Dermis blood vessel endothelial cell (primary cell): ENCODE results near the gene BANF2. TPM values are rescaled to one million over a fixed set of nuclear protein-coding genes. Genes with fewer than 3 reads are reported as not detected.
A peak's percentile ranks its signal among the peaks of the same experiment; 100 is the strongest.
"Not testable (repeated sequence)": the region's sequence is repeated elsewhere in the genome, so short reads cannot be mapped to it uniquely, and the experiment has no call there.

Experiments used
- DNase-seq: peaks from one replicate; pipeline ENCODE4 v3.0.0; 2010
- total RNA-seq: library from RNA; depleted of rRNA; stranded (reverse); fragments of >200 nt; gene quantifications from 2 replicates; pipeline ENCODE4 v1.2.3, GENCODE V29; 2014

Gene BANF2
- total RNA-seq, 1 donor from 2014 or later, result not detected

DNA sequence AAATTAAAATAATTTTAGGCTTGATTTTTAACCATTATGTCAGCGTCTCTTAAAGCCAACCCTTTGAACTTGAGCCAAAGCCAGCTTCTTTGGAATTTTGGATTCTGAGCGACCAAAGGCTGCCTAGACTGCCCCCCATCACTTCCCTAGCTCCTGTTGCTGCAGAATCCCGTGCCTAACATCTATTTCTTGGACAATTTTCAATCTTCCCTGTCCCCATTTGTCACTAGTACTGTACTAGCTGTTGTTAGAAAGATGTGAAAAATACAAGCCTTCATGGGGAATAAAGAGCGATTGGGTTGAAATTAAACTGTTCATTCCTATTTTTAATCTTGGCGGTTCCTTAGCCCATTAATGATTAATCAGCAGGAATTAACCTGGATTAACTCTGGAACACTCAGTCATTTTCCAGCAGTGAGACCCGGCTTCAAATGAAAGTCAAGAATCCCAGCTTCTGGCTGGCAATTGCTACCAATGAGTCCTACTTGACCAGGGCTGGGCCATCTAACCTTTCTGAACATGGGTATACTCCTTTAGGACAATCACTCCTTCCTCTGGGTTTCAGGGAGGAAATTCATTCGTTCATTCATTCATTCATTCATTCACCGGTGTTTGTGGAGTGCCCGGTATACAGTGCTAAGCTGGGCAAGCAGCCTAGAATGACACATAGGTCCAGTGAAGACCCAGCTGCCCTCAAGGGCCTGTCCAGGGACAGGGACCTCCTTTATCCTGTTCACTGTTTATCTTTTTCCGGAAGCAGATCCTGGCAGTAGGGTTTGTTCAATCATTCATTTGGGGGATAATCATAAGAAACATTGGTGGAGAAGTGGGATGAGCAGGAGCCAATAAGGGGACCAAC is 16.3 kb upstream of the BANF2 start:
- DNase-seq, result no peak

GRCh38 chr20:17684077-17684888 is 15.5 kb upstream of the BANF2 start:
- no peak for DNase-seq

DNA sequence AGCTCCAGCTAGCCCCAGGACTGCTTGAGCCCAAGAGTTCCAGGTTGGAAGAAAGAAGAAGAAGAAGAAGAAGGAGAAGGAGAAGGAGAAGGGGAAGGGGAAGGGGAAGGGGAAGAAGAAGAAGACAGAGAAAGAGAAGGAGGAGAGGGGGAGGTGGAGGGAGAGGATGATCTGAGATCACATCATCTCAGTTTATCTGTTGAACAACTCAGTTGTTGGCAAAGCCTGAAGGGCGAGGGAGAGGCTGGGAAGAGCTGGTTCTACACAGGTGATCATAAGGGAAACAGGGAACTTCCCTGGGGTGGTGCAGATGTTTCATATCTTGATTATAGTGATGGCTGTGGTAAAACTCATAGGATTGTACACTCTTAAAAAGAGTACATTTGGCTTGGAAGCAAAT is 14.6 kb upstream of the BANF2 start:
- no peak for DNase-seq

DNA sequence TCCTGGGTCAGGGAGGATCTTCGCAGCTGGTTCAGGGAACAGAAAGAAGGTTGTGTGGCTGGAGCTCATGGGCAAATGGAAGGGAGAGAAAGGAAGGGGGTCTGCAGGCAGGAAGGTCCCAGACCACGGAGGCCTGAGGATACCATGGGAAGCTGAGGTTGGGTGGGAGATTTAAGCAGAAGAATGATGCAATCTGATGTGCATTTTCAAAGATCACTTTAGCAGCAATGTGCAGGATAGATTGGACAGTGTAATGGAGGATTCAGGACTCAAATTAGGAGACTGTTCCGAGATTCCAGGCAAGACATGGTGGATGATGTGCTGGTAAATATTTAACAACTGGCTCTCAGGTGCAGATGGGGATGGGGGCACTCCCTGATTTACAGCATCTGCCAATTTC is 12.0 kb upstream of the BANF2 start:
- DNase-seq, result no peak

DNA sequence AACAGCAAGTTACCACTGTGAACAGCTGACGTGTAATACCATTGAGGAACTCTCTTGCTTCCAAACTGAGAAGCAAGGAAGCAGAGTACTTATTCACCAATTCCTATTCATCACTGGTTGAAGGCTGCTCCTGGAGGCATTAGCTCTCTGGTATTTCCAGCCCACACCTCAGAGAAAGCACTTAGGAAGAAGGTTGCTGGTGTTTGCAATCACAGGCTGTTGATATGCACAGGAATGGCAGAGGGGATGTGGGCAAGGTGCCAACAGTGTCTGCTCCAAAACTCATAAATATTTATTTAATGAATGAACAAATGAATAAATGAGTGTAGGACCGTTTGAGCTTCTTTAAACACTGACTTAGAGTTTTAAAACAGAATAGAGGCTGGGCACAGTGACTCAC is 10.8 kb upstream of the BANF2 start:
- DNase-seq, result peak; percentile 37

DNA sequence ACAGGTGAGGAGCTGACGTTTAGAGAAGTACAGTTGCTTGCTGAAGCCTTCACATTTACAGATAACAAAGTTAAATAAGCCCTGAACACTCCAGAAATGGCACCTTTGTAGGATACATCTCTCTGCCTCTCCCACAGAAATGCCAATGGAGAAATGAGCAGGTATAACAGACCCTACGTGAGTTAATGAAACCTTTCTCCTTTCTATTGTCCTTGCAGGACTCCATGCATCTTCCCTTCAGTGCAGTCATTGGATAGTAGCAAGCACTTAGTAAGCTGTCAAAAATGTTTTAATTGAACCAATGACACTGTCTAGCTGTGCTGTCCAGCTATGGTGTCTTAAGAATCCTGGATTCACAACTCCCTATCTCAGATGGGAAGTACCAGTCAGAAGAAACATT is 9.6 kb upstream of the BANF2 start:
- no peak for DNase-seq

GRCh38 chr20:17691758-17692157 is 8.0 kb upstream of the BANF2 start:
- DNase-seq, result no peak

DNA sequence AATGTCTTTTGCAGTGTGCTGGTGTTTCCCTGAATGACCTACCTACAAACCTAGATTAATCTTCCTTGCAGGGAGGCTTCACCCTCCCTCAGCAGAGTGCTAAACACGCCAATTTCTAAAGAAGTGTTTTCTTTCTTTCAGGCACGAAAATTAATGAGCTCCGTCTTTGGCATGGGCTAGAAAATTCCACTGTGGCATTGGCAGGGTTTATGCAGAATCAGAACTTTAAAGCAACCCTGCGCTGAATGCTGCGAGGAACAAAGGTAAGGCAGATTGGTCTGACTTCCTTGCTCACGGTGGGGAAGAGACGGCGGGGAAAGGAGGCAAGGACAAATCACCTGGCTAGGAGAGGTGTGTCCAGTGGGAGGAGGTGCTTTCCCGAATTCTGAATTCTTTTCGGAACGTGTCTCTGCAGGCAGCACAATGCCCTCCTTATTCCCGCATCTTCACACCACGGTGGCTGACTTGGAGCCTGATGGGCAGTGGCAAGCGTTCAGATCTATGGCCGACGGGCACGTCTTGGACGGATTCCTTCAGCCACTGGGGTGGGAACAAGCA is 6.2 kb upstream of the BANF2 start:
- DNase-seq, result no peak

- DNase-seq, result no peak
These were observed 5.0 kb upstream of the BANF2 start for GRCh38 chr20:17694767-17695166.

GRCh38 chr20:17696287-17696686 is 3.5 kb upstream of the BANF2 start:
- DNase-seq, result no peak

GRCh38 chr20:17697171-17697570 is 2.6 kb upstream of the BANF2 start:
- no peak for DNase-seq

- no peak for DNase-seq
These were observed 1.4 kb upstream of the BANF2 start for GRCh38 chr20:17698384-17698783.

DNA sequence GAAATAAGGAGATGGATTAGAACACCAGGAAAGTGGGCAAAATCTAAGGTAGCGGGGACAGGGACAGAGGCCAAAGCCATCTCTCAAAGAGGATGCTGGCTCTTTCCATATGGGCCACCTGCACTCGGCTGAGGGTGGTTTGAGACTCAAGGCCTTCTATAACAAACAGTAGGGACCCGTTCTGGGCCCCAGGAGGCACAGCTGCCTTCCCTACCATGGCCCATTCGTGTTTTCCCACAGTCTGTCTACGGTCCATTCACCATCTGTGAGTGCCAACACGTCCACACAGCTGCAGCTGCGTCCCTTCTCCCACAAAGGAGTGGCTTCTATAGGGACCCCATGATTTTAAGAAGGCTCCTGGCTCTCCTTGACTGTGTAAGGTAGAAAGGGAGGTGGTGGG is 871 bp downstream of the BANF2 start:
- no peak for DNase-seq

DNA sequence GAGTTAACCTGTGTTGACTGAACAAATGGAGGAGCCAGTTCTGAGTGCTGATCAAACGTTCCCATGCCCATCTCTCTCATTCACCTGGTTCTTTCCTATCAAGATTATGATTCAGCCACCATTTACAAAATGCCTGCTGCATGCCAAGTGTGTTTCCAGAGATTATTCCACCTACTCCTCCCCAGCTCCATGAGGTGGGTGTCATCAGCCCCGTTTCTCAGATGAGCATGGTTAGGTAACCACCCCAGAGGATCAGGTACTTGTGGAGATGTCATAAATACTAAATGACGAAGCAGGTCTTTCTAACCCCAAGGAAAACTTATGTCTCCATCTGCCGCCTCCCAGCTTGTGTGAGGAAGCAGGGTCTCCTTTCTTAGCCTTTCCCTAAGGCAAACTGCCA is 2.1 kb downstream of the BANF2 start:
- DNase-seq, result no peak

DNA sequence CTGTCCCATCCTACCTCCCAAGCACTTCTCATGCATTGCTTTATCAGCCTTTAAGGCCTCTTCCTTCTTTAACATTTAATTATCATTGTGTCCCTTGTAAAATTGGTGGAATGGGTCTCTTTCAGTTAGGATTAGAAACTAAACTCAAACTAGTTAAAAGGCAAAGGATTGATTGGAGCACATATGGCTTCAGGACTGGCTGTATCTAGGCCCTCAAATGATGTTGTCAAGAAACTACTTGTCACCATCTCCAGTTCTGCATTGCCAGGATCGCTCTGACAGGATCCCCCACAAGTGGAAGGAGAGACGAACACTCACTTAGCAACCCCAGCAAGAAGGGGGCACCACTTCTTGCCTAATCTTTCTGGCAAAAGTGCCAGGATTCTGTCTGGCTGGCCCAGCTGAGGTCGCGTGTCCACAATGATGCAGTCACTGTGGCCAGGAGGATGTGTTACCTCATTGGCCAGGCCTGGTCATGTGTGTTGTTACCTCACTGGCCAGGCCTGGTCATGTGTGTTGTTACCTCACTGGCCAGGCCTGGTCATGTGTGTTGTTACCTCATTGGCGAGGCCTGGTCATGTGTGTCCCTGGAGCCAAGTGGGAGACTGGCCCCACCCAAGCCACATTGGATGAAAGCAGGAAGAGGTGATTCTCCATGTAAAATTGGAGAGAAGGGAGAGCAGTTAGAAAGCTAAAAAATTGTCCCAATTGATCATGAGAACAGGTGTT is 5.0 kb downstream of the BANF2 start:
- DNase-seq, result no peak

- DNase-seq, result no peak
These were observed 6.2 kb downstream of the BANF2 start for GRCh38 chr20:17705916-17706315.

DNA sequence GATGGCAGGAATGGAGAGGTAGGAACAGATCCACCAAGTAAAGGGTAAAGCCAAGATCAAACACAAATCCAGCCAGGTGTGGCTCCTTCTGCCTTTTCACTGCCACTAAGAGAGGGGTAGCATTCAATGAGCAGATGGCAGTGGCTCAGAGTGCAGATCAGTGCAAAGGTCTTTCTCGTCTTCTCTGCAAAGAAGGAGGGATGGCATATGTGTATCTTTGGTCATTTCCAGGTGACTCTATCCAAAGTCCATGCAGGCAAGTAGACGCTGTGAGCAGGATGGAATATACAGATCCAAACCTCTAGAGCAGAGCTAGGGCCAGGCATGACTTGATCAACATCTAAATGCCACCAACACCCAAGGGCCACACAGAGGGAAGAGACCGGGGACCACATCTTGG is 6.9 kb downstream of the BANF2 start:
- DNase-seq, result no peak

DNA sequence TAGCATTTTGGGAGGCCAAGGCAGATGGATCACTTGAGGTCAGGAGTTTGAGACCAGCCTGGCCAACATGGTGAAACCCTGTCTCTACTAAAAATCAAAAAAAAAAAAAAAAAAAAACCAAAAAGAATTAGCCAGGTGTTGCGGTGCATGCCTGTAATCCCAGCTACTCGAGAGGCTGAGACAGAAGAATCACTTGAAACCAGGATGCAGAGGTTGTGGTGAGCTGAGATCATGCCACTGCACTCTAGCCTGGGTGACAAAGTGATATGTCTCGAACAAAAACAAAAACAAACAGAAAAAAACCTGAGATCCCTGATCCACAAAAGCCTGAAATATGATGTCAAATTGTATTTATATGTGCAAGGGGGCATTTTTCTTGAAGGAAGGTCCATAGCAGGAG is 8.2 kb downstream of the BANF2 start:
- not testable (repeated sequence) for DNase-seq

- no peak for DNase-seq
These were observed 9.1 kb downstream of the BANF2 start for GRCh38 chr20:17708675-17709360.

- no peak for DNase-seq
These were observed 9.9 kb downstream of the BANF2 start for GRCh38 chr20:17709361-17710293.
